Caco-2 (cell line): ENCODE results near the gene ATP8B3. TPM values are rescaled to one million over a fixed set of nuclear protein-coding genes. Genes with fewer than 3 reads are reported as not detected.

Experiments
- BruUV-seq: library from RNA; stranded (reverse); fragments of 400-500 nt; replicated peaks from 2 replicates; lab custom pipeline; 2021; lab: Mats Ljungman, UMichigan
- CTCF ChIA-PET: fragments of 300-600 bp; sonication (Branson Sonifier 250); formaldehyde crosslinking; loops from one replicate; lab custom pipeline; 2022; ENCODE audit warnings: antibody characterized with exemption; lab: Charles Lee
- POLR2A ChIA-PET: fragments of 300-600 bp; sonication (Branson Sonifier 250); formaldehyde crosslinking; loops from one replicate; lab custom pipeline; 2022; ENCODE audit warnings: antibody characterized with exemption; lab: Charles Lee
- DNase-seq, 2 experiments: peaks; one replicate each; pipeline versions ENCODE4 v3.0.0 to v3.0.0-alpha.2; 2020 to 2022
- H3K27me3 ChIP-seq: replicated peaks from 2 replicates; pipeline ENCODE4 v1.6.0; 2011; ENCODE audit warnings: low read length; ENCODE audit not compliant: control insufficient read depth, insufficient read depth
- H3K36me3 ChIP-seq: 2 replicates; pipeline ENCODE4 v1.5.1; 2011; ENCODE audit warnings: low read length; ENCODE audit not compliant: control insufficient read depth, insufficient read depth
- H3K4me1 ChIP-seq: fragments of 250-450 bp; sonication (Bioruptor Pico); 2 replicates; pipeline ENCODE4 v1.5.1; 2020; ENCODE audit warnings: mild to moderate bottlenecking
- H3K4me3 ChIP-seq: 2 replicates; pipeline ENCODE4 v1.5.1; 2011; ENCODE audit warnings: low read depth, mild to moderate bottlenecking, control low read depth, low read length
- H3K9me3 ChIP-seq: fragments of 250-450 bp; sonication (Bioruptor Pico); 2 replicates; pipeline ENCODE4 v1.5.1; 2020; ENCODE audit warnings: mild to moderate bottlenecking, moderate library complexity
- H3K27ac Mint-ChIP-seq: one replicate; pipeline ENCODE4 v1.8.0; 2022; ENCODE audit warnings: mixed read lengths; ENCODE audit not compliant: unreplicated experiment
- H3K27me3 Mint-ChIP-seq: one replicate; pipeline ENCODE4 v1.8.0; 2022; ENCODE audit warnings: mixed read lengths; ENCODE audit not compliant: insufficient read depth, unreplicated experiment
- H3K36me3 Mint-ChIP-seq: one replicate; pipeline ENCODE4 v1.8.0; 2022; ENCODE audit warnings: mild to moderate bottlenecking, mixed read lengths; ENCODE audit not compliant: insufficient read depth, unreplicated experiment
- H3K4me1 Mint-ChIP-seq: one replicate; pipeline ENCODE4 v1.8.0; 2022; ENCODE audit warnings: low read depth, mixed read lengths; ENCODE audit not compliant: unreplicated experiment
- H3K4me3 Mint-ChIP-seq: one replicate; pipeline ENCODE4 v1.8.0; 2022; ENCODE audit warnings: mild to moderate bottlenecking, moderate library complexity, mixed read lengths; ENCODE audit not compliant: unreplicated experiment
- H3K9me3 Mint-ChIP-seq: one replicate; pipeline ENCODE4 v1.8.0; 2022; ENCODE audit warnings: mixed read lengths; ENCODE audit not compliant: unreplicated experiment
- CTCF ChIP-seq, 2 experiments: fragments of 200-600 bp in 1 of 2; IDR thresholded peaks; 1 replicate in 1 of 2; 2 replicates in 1 of 2; pipeline versions ENCODE4 v1.5.1 to v1.8.0; 2011 to 2022; ENCODE audit warnings: antibody characterized with exemption in 1 of 2, control low read depth in 1 of 2, inconsistent platforms in 1 of 2, low read depth in 1 of 2, low read length in 1 of 2, mild to moderate bottlenecking in 1 of 2, moderate library complexity in 1 of 2; ENCODE audit not compliant: insufficient read depth in 1 of 2, severe bottlenecking in 1 of 2, unreplicated experiment in 1 of 2
- intact Hi-C: fragments of 100-400 bp; cut with micrococcal nuclease; formaldehyde crosslinking; loops from one replicate; pipeline ENCODE4 v1.10.0; 2022; ENCODE audit not compliant: unreplicated experiment
- total RNA-seq: library from RNA; stranded (reverse); gene quantifications from 2 replicates; pipeline ENCODE4 v1.2.3, GENCODE V29; 2022

ATP8B3 gene
- total RNA-seq, 1 experiment from 2014 or later, result 0.45 TPM

- no peak for TF ChIP-seq CTCF (IDR thresholded peaks at IDR 0.05; ENCODE audit: insufficient read depth in 1 of 2, low read depth in 1 of 2, low read length in 1 of 2, severe bottlenecking in 1 of 2, unreplicated experiment in 1 of 2)
- CTCF ChIA-PET, result no interaction called here
- H3K4me3 Mint-ChIP-seq, result no peak overlapping the region
- Histone ChIP-seq H3K4me1 (no peaks in the 10 kb centered on the region), H3K36me3 (no peaks in the 10 kb centered on the region; the same call in 1 of the 2 replicates), H3K9me3 (no peaks in the 10 kb centered on the region), H3K4me3 (no peak overlapping the region), H3K27me3 (no peaks in the 10 kb centered on the region)
- H3K4me1 Mint-ChIP-seq, result no peaks in the 10 kb centered on the region
- peaks cover 23% of the 10 kb centered on the region for H3K36me3 Mint-ChIP-seq
- POLR2A ChIA-PET, result no interaction called here
- BruUV-seq, result no TSS peak
- no peaks in the 10 kb centered on the region for H3K9me3 Mint-ChIP-seq
- intact Hi-C loops, result no loop called here
- no peaks in the 10 kb centered on the region for H3K27me3 Mint-ChIP-seq
- no peak for DNase-seq
- H3K27ac Mint-ChIP-seq, result no peak overlapping the region
Measured at GRCh38 chr19:1830568-1830967, 18.5 kb upstream of the ATP8B3 start.

GRCh38 chr19:1829958-1830357, 17.9 kb upstream of the ATP8B3 start:
- Histone ChIP-seq H3K36me3 (no peaks in the 10 kb centered on the region; the same call in 1 of the 2 replicates), H3K4me3 (no peak overlapping the region), H3K27me3 (no peaks in the 10 kb centered on the region), H3K9me3 (no peaks in the 10 kb centered on the region), H3K4me1 (no peaks in the 10 kb centered on the region)
- intact Hi-C loops, result no loop called here
- no peak overlapping the region for H3K4me3 Mint-ChIP-seq
- no peaks in the 10 kb centered on the region for H3K9me3 Mint-ChIP-seq
- peaks cover 27% of the 10 kb centered on the region for H3K36me3 Mint-ChIP-seq
- H3K4me1 Mint-ChIP-seq, result no peaks in the 10 kb centered on the region
- ChIA-PET POLR2A (no interaction called here), CTCF (no interaction called here)
- BruUV-seq, result no TSS peak
- TF ChIP-seq CTCF (IDR thresholded peaks at IDR 0.05; ENCODE audit: insufficient read depth in 1 of 2, low read depth in 1 of 2, low read length in 1 of 2, severe bottlenecking in 1 of 2, unreplicated experiment in 1 of 2), result no peak
- H3K27ac Mint-ChIP-seq, result no peak overlapping the region
- H3K27me3 Mint-ChIP-seq, result no peaks in the 10 kb centered on the region
- DNase-seq, result no peak

GRCh38 chr19:1828279-1829238, 16.5 kb upstream of the ATP8B3 start:
- ChIA-PET POLR2A (no interaction called here), CTCF (no interaction called here)
- Histone ChIP-seq H3K36me3 (no peaks in the 10 kb centered on the region; the same call in 1 of the 2 replicates), H3K4me3 (no peak overlapping the region), H3K4me1 (no peaks in the 10 kb centered on the region), H3K27me3 (no peaks in the 10 kb centered on the region), H3K9me3 (no peaks in the 10 kb centered on the region)
- no peaks in the 10 kb centered on the region for H3K9me3 Mint-ChIP-seq
- no peak for DNase-seq
- TF ChIP-seq CTCF (IDR thresholded peaks at IDR 0.05; ENCODE audit: insufficient read depth in 1 of 2, low read depth in 1 of 2, low read length in 1 of 2, severe bottlenecking in 1 of 2, unreplicated experiment in 1 of 2), result no peak
- H3K36me3 Mint-ChIP-seq, result peaks cover 40% of the 10 kb centered on the region
- no peak overlapping the region for H3K4me3 Mint-ChIP-seq
- H3K4me1 Mint-ChIP-seq, result no peaks in the 10 kb centered on the region
- intact Hi-C loops, result no loop called here
- no peak overlapping the region for H3K27ac Mint-ChIP-seq
- H3K27me3 Mint-ChIP-seq, result no peaks in the 10 kb centered on the region
- BruUV-seq, result no TSS peak
